Testis (tissue), 2 donors: ENCODE results near the gene LPP.

Experiments used
- CTCF ChIP-seq, 3 experiments: fragments of 450-650 bp in 2 of 3; fragments of 200-600 bp in 1 of 3; sonication (generic) in 1 of 3; IDR thresholded peaks; one replicate each; pipeline ENCODE4 v1.5.1; 2016 to 2019; ENCODE audit warnings: antibody characterized with exemption in 3 of 3, mild to moderate bottlenecking in 2 of 3, moderate library complexity in 1 of 3
- POLR2A ChIP-seq: fragments of 450-650 bp; IDR thresholded peaks from one replicate; pipeline ENCODE4 v1.6.1; 2017; ENCODE audit warnings: antibody characterized with exemption, mild to moderate bottlenecking, moderate library complexity

- TF ChIP-seq CTCF (IDR thresholded peaks at IDR 0.05) (no peak), POLR2A (no peak)
These were observed 653.0 kb downstream of the LPP start for GRCh38 chr3:188807006-188807405.
